Activated naive CD4-positive, alpha-beta T cell treated with anti-CD3 and anti-CD28 coated beads, Interleukin-2, amount 50 U/mL, for 16 hours (primary cell): ENCODE data around the gene SEC11A.
A peak's percentile ranks its signal among the peaks of the same experiment; 100 is the strongest.
"Not testable (repeated sequence)": the region's sequence is repeated elsewhere in the genome, so short reads cannot be mapped to it uniquely, and the experiment has no call there.

Source experiments
- DNase-seq: peaks from one replicate; pipeline ENCODE4 v3.0.0-alpha.2; 2020

SEC11A gene

DNA sequence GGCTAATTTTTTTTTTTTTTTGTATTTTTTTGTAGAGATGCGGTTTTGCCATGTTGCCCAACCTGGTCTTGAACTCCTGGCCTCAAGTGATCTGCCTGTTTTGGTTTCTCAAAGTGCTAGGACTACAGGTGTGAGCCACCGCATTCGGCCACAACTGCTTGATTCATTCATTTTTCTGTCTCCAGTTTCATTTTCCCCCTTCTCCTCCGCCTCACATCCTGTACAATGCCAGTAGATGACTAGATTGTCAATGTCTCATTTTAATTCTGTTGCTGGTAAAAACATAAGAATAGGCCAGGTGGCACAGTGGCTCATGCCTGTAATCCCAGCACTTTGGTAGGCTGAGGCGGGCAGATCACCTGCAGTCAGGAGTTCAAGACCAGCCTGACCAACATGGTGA is 20.4 kb upstream of the SEC11A start:
- peak; percentile 72 for DNase-seq

DNA sequence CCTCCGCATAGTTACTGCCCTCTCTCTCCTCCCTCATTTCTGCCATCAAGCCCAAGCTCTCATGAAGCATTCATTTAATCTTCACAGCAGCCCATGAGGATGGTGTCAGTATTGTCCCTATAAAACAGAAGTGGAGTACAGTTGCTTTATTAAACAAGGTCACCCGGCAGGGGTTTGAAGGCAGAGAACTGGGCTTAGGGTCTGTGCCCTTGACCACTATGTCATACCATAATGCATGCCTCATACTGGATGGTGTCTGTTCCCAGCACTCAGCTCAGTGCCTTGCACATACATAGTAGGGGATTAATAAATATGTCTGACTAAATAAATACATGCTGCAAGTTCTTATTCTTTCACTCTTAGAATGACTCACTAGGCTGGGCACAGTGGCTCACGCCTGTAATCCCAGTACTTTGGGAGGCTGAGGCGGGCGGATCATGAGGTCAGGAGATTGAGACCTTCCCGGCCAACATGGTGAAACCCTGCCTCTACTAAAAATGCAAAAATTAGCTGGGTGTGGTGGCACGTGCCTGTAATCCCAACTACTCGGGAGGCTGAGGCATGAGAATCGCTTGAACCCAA is 19.6 kb upstream of the SEC11A start:
- DNase-seq, result not testable (repeated sequence)

DNA sequence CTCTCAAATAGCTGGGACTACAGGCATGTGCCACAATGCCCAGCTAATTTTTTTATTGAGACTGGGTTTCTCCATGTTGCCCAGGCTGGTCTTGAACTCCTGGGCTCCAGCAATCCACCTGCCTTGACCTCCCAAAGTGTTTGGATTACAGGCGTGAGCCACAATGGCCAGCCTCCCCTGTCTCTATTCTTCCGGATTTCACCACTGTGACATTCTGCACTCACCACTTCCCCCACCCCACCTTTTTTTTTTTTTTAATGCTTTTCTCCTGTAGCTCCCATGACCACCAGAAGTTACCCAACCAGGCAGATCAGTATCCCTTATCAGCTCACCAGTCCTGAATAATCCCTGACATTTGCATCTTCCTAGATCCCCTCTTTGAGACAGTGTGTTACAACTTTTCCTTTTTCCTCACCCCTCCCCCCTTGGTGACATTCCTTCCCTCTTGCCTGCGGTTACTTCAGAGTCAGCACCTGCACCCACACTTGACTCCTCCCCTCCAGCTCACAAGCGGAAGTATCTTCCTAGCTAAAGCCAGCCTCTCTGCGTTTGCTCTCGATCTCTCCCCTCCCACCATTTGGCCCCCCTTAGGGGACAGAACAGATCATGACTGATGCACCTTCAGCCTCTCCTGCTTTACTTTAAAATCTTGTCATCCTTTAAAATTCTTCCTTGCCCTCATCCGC is 19.0 kb upstream of the SEC11A start:
- peak; percentile 70 for DNase-seq

DNA sequence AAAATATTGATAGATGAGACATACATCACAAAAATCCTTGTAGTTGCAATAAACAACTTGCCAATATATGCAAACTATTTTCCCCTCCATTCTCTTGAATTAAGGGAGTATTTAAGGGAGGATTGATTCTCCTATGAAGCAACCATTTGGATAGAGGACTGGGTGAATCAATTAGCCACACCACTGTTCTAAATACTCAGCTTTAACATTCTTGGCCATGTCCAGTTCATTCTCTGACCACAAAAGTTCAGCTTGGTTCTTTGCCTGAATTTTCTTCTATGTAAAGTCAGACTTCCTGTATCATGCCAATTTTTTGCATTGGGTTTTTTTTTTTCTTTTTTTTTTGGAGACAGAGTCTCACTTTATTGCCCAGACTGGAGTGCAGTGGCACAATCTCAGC is 15.8 kb upstream of the SEC11A start:
- no peak for DNase-seq

DNA sequence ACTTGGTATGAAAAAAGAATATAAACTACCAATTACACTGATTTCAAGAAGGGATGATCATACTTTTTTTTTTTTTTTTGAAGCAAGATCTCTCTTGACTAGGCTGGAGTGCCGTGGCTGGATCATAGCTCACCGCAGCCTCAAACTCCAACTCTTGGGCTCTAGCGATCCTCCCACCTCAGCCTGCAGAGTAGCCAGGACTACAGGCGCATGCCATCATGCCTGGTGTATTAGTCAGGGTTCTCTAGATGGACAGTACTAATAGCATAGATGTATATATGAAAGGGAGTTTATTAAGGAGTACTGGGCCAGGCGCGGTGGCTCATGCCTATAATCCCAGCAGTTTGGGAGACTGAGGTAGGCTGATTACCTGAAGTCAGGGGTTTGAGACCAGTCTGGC is 11.5 kb upstream of the SEC11A start:
- DNase-seq, result no peak

DNA sequence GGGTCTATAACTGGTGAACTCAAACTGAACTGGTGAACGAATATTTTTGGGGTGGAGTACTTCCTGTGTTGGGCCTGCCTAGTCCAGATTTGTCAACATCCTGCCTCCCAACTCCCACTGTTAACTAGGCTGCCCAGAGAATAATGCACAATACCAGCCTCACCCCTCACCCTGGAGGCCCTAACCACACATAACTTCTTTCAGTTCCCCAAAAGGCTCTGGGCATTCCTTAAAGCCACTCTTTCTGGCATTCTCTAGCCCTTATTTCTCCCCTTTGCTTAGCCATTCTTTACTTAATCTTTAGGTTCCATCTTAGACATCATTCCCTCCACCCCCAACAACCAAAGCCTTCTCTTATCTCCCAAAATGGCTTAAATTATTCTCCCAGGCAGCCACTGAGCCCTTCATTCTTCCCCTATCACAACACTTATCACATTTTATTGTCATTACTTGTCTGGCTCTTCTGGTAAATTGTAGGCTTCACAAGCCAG is 9.1 kb upstream of the SEC11A start:
- DNase-seq, result no peak

GRCh38 chr15:84722628-84723027 is 6.7 kb upstream of the SEC11A start:
- DNase-seq, result no peak

- DNase-seq, result no peak
Observed at GRCh38 chr15:84721371-84721770, 5.4 kb upstream of the SEC11A start.

DNA sequence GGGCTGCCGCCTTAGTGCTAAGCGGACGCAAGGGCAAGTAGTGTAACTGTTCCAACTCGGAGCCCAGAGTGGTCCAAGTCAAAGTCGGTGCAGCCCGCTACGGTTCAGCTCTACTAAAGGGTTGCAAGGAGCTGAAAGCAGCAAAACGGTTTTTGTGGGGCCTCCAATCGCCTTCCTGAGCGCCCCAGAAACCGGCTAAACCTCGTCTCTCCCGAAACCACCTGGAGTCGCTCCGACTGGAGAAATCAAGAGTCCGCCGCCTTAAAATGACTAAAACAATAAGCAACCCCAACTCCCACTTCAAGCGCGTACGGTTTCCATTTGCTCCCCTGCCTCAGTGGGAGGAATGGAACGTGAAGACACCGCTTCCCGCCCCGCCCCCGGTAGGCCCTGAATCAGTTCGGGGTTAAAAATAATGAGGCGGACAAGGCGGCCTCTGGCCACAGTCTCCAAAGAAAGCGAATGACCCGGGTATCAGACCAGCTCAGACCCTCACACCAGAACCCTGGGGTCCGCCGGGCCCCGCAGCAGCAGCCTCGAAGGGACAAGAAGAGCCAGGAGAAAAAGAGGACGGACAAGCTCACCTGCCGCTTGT is 401 bp downstream of the SEC11A start:
- DNase-seq, result peak; percentile 54

- DNase-seq, result no peak
Observed at GRCh38 chr15:84714821-84715220, 1.1 kb downstream of the SEC11A start.

DNA sequence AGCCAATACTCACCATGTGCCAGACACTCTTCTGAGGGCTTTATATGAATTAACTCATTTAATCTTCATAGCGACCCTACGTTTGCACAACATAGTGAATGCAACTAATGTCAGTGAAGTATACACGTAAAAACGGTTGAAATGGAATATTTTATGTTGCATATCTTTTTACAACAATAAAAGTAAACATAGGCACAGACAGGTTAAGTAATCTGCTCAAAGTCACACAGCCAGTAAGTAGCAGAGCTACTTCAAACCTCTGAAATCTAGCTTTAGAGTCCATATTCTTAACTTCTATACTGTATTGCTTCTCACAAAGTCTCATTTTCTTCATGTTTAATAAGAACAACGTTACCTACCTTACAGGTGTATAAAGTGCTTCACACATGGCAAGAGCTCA is 1.6 kb downstream of the SEC11A start:
- no peak for DNase-seq

GRCh38 chr15:84703808-84704207 is 12.1 kb downstream of the SEC11A start:
- no peak for DNase-seq

DNA sequence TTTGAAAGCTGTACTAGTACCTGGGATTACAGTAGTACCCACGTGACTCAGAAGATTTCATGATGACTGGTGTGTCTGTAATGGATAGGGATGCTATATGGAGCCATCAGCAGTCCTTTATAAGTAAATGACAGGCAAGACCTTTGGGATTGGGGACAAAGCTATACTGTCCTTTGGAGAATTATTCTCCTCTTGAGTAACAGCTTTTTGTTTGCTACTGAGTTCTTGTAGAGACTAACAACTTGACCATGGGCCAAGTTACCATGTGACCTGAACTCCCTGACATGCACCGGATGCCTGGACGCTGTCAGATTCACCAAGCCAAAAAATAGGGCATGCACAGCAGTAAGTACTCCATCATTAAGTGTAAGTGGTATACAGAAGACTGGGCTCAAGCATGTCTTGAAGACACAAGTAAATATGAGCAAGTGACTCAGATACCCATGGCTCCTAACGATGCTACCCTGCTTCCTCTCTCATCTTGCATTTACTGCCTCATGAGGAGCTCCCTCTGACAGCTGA is 12.9 kb downstream of the SEC11A start:
- no peak for DNase-seq

DNA sequence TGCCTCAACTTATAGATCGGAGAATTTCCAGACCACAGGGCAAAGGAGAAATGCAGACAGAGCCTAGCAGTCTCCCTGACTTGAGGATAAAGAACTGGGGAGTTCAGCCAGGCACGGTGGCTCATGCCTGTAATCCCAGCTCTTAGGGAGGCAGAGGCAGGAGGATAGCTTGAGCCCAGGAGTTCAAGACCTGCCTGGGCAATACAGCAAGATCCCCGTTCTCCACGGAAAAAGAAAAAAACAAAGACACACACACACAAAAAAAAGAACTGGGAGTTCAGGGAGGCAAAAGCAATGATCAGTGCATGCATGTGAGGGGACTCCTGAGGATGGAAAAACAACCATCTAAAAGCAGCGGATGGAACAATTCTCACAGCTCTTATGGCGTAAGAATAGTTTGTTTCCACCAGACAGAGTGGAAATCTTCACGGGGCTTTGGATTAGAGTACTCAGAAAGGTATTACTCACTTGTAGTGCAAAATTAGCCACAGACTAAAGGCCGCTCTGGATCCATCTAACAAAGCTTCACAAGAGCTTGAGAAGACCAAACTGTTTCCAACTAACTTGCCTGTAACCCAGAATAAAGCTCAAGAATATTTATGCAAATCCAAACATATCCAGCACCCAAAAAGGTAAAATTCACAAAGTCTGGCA is 16.3 kb downstream of the SEC11A start:
- no peak for DNase-seq

DNA sequence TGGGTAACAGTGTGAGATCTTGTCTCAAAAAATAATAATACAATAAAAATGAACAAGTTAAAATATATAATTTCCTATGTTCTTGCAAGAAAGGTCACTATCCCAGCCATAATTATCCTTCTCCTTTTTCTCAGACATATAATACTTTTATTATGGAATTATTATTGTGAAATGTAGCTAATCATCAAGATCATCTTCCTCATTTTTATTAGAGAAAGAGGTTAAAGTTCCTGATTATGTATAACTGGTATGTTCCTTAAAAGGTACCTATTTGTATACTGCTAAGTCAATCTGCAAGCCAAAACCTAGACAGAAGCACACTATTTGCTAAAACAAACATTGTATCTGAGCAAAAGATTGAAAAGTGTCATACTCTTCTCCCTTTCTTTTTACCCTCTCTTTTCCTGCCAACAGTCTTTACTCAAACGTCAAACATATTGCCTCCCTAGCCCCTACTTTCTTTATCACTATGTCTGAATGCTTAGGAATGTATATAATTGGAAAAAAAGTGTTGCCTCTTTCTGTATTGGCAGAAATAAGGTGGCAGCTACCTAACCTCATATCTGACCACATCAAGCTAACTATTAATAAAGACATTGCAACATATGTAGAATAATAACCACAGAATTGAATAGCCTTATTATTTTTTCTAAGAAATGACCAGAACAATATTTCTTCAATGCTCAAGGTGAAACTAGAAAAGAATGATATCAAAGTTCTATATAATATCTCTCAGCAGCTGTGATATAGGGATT is 18.5 kb downstream of the SEC11A start:
- DNase-seq, result no peak

- DNase-seq, result no peak
Observed at GRCh38 chr15:84696757-84697156, 19.2 kb downstream of the SEC11A start.

DNA sequence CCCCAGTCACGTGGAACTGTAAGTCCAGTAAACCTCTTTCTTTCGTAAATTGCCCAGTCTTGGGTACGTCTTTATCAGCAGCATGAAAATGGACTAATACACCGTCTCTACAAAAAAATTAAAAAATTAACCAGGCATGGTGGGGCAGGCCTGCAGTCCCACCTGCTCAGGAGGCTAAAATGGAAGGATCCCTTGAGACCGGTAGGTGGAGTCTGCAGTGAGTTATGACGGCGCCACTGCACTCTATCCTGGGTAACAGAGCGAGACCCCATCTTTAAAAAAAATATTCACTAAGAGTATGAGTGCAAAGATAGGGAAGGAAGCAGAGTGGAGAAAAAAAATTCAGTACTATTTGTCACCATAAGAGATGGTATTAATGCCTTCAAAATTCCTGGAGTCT is 25.6 kb downstream of the SEC11A start:
- DNase-seq, result no peak

DNA sequence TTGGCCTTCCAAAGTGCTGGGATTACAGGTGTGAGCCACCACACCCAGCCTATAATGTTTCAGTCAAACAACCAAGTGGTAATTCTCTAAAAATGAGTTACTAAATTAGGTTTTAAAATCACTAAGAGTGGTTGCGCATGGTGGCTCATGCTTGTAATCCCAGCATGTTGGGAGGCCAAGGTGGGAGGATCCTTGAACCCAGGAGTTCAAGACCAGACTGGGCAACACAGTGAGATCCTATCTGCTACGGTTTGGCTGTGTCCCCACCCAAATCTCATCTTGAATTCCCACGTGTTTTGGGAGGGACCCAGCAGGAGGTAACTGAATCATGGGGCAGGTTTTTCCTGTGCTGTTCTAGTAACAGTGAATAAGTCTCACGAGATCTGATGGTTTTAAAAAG is 26.1 kb downstream of the SEC11A start:
- no peak for DNase-seq

DNA sequence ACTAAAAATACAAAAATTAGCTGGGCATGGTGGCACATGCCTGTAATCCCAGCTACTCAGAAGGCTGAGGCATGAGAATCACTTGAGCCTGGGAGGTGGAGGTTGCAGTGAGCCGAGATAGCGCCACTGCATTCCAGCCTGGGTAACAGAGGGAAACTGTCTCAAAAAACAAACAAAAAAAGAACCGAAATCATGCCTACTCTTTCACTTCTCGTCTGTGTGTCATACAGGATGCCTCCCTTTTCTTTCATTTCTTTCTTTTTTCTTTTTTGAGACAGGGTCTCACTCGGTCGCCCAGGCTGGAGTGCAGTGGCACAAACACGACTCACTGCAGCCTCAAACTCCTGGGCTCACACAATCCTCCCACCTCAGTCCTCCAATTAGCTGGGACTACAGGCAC is 29.5 kb downstream of the SEC11A start:
- DNase-seq, result not testable (repeated sequence)

DNA sequence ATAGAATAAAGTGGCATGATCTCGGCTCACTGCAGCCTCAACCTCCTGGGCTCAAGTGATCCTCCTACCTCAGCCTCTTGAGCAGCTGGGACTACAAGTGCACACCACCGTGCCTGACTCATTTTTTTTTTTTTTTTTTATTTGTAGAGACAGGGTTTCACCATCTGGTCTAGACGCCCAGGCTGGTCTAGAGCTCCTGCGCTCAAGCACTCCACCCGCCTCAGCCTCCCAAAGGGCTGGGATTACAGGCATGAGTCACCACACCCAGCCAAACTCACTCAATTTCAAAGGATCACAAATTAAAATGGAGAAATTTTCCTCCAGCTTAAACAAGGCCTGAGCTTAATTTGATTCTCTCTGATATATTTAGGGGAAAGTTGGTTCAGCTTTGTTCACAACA is 30.6 kb downstream of the SEC11A start:
- DNase-seq, result no peak

DNA sequence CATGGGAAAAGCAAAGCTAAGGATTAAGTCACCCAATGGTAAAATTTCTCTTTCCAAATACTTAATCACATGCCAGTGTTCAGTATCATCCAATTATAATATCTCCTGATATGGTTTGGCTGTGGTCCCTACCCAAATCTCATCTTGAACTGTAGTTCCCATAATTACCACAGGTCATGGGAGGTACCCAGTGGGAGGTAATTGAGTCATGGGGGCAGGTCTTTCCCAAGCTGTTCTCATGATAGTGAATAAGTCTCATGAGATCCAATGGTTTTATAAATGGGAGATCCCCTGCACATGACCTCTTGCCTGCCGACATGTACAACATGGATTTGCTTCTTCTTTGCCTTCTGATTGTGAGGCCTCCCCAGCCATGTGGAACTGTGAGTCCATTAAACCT is 31.8 kb downstream of the SEC11A start:
- DNase-seq, result no peak

GRCh38 chr15:84681831-84682230 is 34.1 kb downstream of the SEC11A start:
- DNase-seq, result no peak

- DNase-seq, result no peak
Observed at GRCh38 chr15:84671211-84671610, 44.7 kb downstream of the SEC11A start.
